GM23338 (cell line): ENCODE data around the gene DCUN1D2. TPM values are rescaled to one million over a fixed set of nuclear protein-coding genes. Genes with fewer than 3 reads are reported as not detected.

Experiments used
- EZH2 ChIP-seq: fragments of 200-600 bp; sonication (generic); IDR thresholded peaks from one replicate; pipeline ENCODE4 v1.8.0; 2017; ENCODE audit warnings: antibody characterized with exemption, mild to moderate bottlenecking, low read depth; ENCODE audit not compliant: unreplicated experiment
- REST ChIP-seq: IDR thresholded peaks from one replicate; pipeline ENCODE4 v1.6.1; 2018; ENCODE audit warnings: antibody characterized with exemption; ENCODE audit not compliant: unreplicated experiment
- ZNF114 ChIP-seq: fragments of 250-450 bp; sonication (Bioruptor Pico); IDR thresholded peaks from 2 replicates; pipeline ENCODE4 v1.5.0; 2020; ENCODE audit warnings: mild to moderate bottlenecking, moderate library complexity
- polyA plus RNA-seq: library from polyadenylated mRNA; unstranded; fragments of >200 nt; fragmentation: Nextera tagmentation; extraction: Ambion mirVana; gene quantifications from 2 replicates; pipeline ENCODE4 v1.2.1, GENCODE V29; 2016
- small RNA-seq: library from RNA; depleted of rRNA; stranded (forward); fragments of <200 nt; gene quantifications from one replicate; pipeline ENCODE3, GENCODE V24; 2014; ENCODE audit warnings: low replicate concordance
- total RNA-seq: library from RNA; depleted of rRNA; stranded (reverse); fragments of >200 nt; shearing (Covaris generic); gene quantifications from 2 replicates; pipeline ENCODE4 v1.2.3, GENCODE V29; 2014; rRNA removed
- TF ChIP-seq, protein P1 (sequence below): IDR thresholded peaks from 2 replicates; pipeline ENCODE4 v1.6.1; 2016; ENCODE audit warnings: antibody characterized with exemption

Gene DCUN1D2
- total and polyA plus RNA-seq, 2 experiments from 2014 or later: 12.3 to 38.0 TPM

GRCh38 chr13:113406321-113407102 is 84.0 kb downstream of the DCUN1D2 start (continued):
- TF ChIP-seq REST: no peak
- no peak for TF ChIP-seq ZNF114 (CRISPR knock-in tag)
- no peak for TF ChIP-seq EZH2
- TF ChIP-seq, protein P1, sequence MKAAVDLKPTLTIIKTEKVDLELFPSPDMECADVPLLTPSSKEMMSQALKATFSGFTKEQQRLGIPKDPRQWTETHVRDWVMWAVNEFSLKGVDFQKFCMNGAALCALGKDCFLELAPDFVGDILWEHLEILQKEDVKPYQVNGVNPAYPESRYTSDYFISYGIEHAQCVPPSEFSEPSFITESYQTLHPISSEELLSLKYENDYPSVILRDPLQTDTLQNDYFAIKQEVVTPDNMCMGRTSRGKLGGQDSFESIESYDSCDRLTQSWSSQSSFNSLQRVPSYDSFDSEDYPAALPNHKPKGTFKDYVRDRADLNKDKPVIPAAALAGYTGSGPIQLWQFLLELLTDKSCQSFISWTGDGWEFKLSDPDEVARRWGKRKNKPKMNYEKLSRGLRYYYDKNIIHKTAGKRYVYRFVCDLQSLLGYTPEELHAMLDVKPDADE: no peak

Small RNA genes within 50 kb of the gene (small RNA-seq; reads per million reads assigned to genes)
- gene RNU1-16P: 0.35 reads per million, percentile 19 among the genes with 10 or more reads in this experiment

Other genes starting within 250 kb of the DCUN1D2 start
- 97.8 and 107 TPM in 2 replicates for gene LAMP1, start 193.5 kb downstream of the DCUN1D2 start, total RNA-seq
- gene LAMP1, start 193.5 kb downstream of the DCUN1D2 start, polyA plus RNA-seq: 34.5 and 36.5 TPM in 2 replicates
- gene GRTP1, start 126.6 kb downstream of the DCUN1D2 start, total RNA-seq: 33.9 and 56.2 TPM in 2 replicates
- 55.7 and 61.8 TPM in 2 replicates for gene GRTP1, start 126.6 kb downstream of the DCUN1D2 start, polyA plus RNA-seq
- 0.80 and 1.3 TPM in 2 replicates for gene ADPRHL1, start 37.2 kb downstream of the DCUN1D2 start, total RNA-seq
- gene ADPRHL1, start 37.2 kb downstream of the DCUN1D2 start, polyA plus RNA-seq: 0.96 and 1.0 TPM in 2 replicates
- gene TFDP1, start 94.0 kb upstream of the DCUN1D2 start, total RNA-seq: 80.0 and 92.0 TPM in 2 replicates
- gene TFDP1, start 94.0 kb upstream of the DCUN1D2 start, polyA plus RNA-seq: 40.2 and 42.9 TPM in 2 replicates
- gene ATP4B, start 167.5 kb upstream of the DCUN1D2 start, total RNA-seq: not detected in 2 replicates
- not detected in 2 replicates for gene ATP4B, start 167.5 kb upstream of the DCUN1D2 start, polyA plus RNA-seq
- 0.27 TPM in 1 of 2 replicates, not detected in the other for gene GRK1, start 176.5 kb upstream of the DCUN1D2 start, total RNA-seq
- not detected in 2 replicates for gene GRK1, start 176.5 kb upstream of the DCUN1D2 start, polyA plus RNA-seq